GM06990 (cell line): ENCODE data around the gene FOXO6.

Experiments
- DNase-seq: peaks from one replicate; pipeline ENCODE4 v3.0.0-alpha.2; 2011; ENCODE audit not compliant: insufficient read length; ENCODE audit errors: extremely low read depth
- H3K27me3 ChIP-seq: replicated peaks from 2 replicates; pipeline ENCODE4 v1.6.0; 2011; ENCODE audit warnings: low read length; ENCODE audit not compliant: control insufficient read depth, insufficient read depth
- H3K36me3 ChIP-seq: 2 replicates; pipeline ENCODE4 v1.5.1; 2011; ENCODE audit warnings: low read length; ENCODE audit not compliant: control insufficient read depth, insufficient read depth
- H3K4me3 ChIP-seq: replicated peaks from 2 replicates; pipeline ENCODE4 v1.5.1; 2011; ENCODE audit warnings: low read depth, mild to moderate bottlenecking, control low read depth, low read length
- CTCF ChIP-seq: IDR thresholded peaks from 2 replicates; pipeline ENCODE4 v1.5.1; 2011; ENCODE audit warnings: low read length, control low read depth, mild to moderate bottlenecking, inconsistent platforms; ENCODE audit not compliant: insufficient read depth, poor library complexity, severe bottlenecking

FOXO6 gene

DNA sequence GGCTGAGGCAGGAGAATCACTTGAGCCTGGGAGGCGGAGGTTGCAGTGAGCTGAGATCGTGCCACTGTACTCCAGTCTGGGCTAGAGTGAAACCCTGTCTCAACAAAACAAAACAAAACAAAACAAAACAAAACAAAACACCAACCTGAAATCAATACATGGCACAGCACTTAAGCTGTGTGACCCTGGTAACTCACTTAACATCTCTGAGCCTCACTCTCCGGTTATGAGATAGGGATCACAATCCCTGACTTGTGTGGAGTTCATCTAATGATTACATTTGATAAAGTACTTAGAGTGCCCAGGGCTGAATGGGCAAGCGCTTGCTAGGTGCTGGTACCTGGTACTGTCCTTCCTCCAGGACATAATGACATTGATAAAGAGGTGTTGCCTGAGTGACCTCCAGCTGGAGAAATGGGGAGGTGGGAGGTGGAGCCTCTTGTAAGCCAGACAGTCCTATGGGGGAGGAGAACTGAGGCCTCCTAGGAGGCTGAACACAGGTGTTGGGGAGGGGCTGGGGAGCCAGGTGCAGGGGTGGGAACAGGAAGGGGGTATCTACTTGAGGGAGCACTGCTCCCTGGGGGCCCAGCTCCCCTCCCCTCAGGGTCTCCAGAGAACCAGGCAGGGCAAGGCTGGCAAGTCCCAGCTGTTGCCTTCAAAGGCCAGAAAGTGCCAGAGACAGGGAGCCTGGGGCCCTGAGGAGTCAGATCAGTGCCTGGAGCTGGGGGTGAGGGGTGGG, 17.9 kb downstream of the FOXO6 start:
- Histone ChIP-seq H3K27me3 (peaks cover 2% of the 10 kb centered on the region), H3K4me3 (no peak overlapping the region), H3K36me3 (no peaks in the 10 kb centered on the region)
- DNase-seq = no peak
- TF ChIP-seq CTCF = no peak

DNA sequence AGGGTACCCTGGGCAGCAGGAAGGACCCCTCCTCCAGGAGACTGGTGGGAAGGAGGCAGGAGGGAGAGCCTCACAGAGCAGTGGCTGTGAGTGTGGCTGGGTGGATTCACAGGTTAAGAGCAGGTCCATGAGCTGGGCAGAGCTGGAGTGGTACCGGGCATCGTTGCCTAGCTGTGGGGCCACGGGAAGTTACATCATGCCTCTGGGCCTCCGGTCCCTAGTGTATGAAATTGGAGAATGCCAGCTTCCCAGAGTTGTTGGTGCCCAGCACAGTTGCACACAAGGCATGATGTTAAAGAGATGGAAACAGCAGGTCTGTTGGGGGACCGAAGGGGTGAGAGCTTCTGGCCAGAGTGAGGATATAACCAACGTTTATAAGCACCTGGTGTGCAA, 18.5 kb downstream of the FOXO6 start:
- H3K4me3 ChIP-seq = no peak overlapping the region
- H3K27me3 ChIP-seq = peaks cover 2% of the 10 kb centered on the region
- TF ChIP-seq CTCF = no peak
- no peak for DNase-seq
- H3K36me3 ChIP-seq = no peaks in the 10 kb centered on the region

GRCh38 chr1:41380195-41380594, 19.0 kb downstream of the FOXO6 start:
- no peak for DNase-seq
- no peak for TF ChIP-seq CTCF
- peaks cover 2% of the 10 kb centered on the region for H3K27me3 ChIP-seq
- H3K36me3 ChIP-seq = no peaks in the 10 kb centered on the region
- no peak overlapping the region for H3K4me3 ChIP-seq

DNA sequence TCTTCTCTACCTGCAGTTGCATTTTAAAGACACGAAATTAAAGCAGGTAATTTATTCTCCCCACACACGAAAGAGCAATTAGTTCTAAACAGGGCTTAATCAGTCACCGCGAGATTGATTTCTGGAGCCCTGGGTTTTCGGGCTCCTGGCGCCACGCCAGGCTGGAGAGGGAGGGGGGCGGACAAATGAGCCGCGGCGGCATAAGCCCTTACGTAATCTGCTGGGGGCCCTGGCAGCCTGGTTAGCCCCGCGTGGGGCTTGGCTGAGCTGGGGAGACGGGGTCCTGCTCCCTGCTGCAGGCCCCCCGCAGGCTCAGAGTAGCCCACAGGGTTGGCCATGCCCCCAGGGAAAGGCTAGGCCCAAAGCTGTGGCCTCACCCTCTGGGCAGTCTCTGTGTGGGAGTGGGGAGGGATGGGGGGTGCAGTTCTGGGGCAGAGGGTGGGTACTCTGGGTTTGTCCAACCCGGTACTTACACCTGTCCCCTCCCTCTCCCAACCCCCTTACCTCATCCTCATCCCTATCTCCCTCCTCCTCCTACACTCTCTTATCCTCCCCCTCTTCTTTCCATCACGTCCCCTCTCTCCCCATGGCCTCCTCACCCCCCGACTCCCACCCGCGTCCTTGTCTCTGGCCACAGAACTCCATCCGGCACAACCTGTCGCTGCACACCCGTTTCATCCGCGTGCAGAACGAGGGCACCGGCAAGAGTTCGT, 19.9 kb downstream of the FOXO6 start:
- H3K4me3 ChIP-seq = no peak overlapping the region
- H3K27me3 ChIP-seq = peaks cover 2% of the 10 kb centered on the region
- TF ChIP-seq CTCF = no peak
- H3K36me3 ChIP-seq = no peaks in the 10 kb centered on the region
- no peak for DNase-seq

DNA sequence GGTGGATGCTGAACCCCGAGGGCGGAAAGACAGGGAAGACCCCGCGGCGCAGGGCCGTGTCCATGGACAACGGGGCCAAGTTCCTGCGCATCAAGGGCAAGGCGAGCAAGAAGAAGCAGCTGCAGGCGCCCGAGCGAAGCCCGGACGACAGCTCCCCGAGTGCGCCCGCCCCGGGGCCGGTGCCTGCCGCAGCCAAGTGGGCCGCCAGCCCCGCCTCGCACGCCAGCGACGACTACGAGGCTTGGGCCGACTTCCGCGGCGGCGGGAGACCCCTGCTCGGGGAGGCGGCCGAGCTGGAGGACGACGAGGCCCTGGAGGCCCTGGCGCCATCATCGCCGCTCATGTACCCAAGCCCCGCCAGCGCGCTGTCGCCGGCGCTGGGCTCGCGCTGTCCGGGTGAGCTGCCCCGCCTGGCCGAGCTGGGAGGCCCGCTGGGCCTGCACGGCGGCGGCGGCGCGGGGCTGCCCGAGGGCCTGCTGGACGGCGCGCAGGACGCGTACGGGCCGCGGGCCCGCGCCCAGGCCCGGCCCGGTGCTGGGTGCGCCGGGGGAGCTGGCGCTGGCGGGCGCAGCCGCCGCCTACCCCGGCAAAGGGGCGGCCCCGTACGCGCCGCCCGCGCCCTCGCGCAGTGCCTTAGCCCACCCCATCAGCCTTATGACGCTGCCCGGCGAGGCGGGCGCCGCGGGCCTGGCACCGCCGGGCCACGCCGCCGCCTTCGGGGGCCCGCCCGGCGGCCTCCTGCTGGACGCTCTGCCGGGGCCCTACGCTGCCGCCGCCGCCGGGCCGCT, 20.7 kb downstream of the FOXO6 start:
- DNase-seq = no peak
- TF ChIP-seq CTCF = no peak
- Histone ChIP-seq H3K4me3 (no peak overlapping the region), H3K36me3 (no peaks in the 10 kb centered on the region), H3K27me3 (peaks cover 2% of the 10 kb centered on the region)
